ENCODE results near the gene KLK12.

DNA sequence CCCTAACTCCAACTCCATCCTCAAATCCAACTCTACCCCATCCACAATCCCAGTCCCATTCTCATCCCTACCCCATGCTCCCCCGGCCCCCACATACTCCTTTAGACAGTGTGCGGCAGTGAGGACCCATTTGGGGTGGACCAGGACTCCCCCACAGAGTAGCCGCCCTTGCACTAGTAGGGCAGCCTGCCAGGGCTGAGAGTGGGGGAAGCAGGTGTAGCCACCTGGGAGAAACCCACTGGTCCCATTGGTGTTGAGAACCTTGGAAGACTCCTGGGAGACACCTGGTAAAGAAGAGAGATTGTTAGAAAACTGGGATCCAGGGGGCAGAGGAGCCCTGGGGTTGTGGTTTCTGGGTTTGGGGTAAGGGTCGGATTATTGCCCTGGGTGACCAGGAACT lies 25.5 kb upstream of the KLK12 start:
- TF ChIP-seq, protein P1, sequence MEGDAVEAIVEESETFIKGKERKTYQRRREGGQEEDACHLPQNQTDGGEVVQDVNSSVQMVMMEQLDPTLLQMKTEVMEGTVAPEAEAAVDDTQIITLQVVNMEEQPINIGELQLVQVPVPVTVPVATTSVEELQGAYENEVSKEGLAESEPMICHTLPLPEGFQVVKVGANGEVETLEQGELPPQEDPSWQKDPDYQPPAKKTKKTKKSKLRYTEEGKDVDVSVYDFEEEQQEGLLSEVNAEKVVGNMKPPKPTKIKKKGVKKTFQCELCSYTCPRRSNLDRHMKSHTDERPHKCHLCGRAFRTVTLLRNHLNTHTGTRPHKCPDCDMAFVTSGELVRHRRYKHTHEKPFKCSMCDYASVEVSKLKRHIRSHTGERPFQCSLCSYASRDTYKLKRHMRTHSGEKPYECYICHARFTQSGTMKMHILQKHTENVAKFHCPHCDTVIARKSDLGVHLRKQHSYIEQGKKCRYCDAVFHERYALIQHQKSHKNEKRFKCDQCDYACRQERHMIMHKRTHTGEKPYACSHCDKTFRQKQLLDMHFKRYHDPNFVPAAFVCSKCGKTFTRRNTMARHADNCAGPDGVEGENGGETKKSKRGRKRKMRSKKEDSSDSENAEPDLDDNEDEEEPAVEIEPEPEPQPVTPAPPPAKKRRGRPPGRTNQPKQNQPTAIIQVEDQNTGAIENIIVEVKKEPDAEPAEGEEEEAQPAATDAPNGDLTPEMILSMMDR (IDR thresholded peaks at IDR 0.05): no peak
- TF ChIP-seq ZFX (IDR thresholded peaks at IDR 0.05; ENCODE audit: borderline replicate concordance): no peak

Measured in 22Rv1 (cell line).